ENCODE data around the gene KAZN. TPM values are rescaled to one million over a fixed set of nuclear protein-coding genes. Genes with fewer than 3 reads are reported as not detected.

KAZN gene
- 6.5 and 7.0 TPM in 2 replicates for total RNA-seq (2014; rRNA removed; shearing (Covaris generic))
- 31.7 and 35.7 TPM in 2 replicates for polyA plus RNA-seq (2015; cell fraction: cytosol; rRNA removed)
- polyA plus RNA-seq (2015; cell fraction: nucleus; rRNA removed), result 42.1 and 43.3 TPM in 2 replicates

DNA sequence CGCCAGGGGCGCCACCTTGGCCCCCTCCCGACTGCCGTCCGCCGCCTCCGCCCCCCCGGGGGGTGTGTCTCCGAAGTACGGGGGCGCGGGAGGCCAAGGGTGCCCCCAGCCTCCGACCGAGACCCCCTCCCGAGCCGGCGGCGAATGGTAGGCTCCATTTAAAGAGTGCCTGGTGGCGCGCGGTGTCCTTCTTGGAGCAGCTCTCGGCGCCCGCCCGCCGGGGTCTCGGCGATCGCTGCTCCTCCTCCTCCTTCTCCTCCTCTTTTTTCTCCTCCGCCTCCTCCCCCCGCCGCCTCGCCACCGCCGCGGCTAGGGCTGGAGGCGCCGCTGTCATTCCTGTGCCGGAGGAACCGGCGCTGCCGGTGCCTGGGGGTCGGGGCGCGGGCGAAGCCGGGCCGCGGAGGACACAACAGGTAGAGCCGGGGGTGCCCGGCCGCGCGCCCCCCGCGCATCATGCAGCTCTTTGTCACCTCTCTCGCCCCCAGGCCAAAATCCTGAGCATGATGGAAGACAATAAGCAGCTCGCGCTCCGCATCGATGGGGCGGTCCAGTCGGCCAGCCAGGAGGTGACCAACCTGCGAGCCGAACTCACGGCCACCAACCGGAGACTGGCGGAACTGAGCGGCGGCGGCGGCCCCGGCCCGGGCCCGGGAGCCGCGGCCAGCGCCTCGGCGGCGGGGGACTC is at the start of gene KAZN:
TSS of gene KAZN (plus strand) at position 188 of the 685 bp plus-strand sequence.
- in situ Hi-C loops (cut with HindIII; ENCODE audit: low pct_unique_long_range_greater_than_20kb, low sequenced_read_pairs), result no loop called here
- no peak for DNase-seq (ENCODE audit: low read depth, low spot score)

DNA sequence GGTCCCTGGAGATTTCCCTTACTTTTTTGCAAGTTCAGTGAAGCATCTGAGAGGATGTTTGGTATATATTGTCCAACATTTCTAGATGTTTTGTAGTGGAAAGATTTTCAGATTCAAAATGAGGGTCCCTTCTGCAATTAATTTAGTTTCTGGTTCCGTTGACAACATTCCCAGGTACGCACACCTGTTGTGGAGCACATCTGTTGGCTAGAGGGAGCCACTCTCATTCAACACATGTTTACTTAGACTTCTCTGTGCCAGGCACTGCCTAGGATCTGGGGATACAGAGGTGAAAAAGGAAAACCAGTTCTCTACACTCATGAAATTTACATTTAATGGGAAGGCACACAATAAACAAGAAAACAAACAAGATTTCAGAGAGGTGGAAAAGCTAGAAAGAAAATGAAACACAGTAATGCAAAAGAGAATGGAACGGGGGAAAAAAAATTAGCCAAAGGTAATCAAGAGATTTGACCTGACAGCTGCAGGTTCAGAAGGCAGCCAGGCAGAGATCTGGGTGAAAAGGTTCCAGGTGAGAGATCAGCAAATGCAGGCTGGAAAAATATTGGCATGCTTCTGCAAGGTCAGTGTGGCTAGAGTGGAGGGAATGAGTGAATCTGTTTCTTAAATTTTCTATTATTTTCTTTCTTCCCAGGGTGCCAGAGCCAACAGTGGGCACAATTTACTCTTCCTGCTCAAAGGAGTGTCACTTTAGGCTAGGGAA is 48.4 kb upstream of the KAZN start:
- in situ Hi-C loops (cut with HindIII; ENCODE audit: low pct_unique_long_range_greater_than_20kb, low sequenced_read_pairs), result no loop called here
- DNase-seq (ENCODE audit: low read depth, low spot score), result no peak

DNA sequence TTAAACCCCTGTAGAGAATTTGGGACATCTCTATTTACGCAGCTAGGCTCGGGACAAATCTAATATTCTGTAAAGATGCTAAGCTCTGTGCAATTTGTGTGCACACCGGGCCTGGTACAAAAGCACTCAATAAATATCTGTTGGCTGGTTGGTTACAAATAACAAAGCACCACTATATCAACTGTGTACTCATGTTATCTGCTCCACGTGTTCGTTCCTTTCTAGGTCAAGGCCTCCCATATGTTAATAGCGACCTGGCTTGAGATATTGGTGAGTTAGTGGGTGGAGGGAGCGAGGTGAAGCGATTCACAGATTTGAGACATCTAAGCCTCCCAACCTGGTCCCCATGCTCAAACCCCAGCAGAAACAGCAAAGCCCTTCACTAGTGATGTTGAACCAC is 47.1 kb upstream of the KAZN start:
- no peak for DNase-seq (ENCODE audit: low read depth, low spot score)
- in situ Hi-C loops (cut with HindIII; ENCODE audit: low pct_unique_long_range_greater_than_20kb, low sequenced_read_pairs), result no loop called here

DNA sequence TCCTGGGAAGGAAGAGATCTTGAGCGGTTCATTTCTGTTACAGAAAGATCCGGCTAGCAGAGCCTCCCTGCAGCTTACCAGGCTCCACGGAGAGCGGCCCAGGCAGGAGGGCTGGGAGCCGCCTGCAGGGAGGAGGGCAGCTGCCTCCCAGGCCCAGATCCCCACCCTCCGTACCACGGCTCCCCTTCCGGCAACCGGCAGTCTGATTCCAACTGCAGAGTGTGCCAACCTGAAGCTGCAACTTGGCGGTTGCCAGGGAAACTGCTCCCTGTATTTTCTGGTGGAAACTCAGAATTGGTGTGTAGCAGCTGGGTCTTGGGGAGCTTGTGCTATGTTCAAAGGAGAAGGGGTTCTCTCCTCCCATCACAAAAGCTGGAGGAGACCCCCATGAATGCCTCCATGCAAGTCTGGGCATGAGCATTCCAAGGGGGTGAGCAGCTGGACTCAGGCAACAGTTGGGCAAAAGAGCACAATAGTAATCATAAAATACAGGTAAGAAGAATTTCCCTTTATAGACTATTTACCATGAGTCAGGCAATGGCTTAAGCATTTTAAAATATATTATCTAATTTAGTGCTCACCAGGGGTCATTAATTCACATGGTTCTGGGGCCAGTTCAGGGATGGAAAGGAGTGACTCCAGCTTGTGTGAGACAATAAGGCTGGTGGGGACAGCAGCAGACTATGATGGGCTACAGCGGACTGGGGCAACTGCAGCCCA is 46.1 kb upstream of the KAZN start:
- in situ Hi-C loops (cut with HindIII; ENCODE audit: low pct_unique_long_range_greater_than_20kb, low sequenced_read_pairs), result no loop called here
- no peak for DNase-seq (ENCODE audit: low read depth, low spot score)

DNA sequence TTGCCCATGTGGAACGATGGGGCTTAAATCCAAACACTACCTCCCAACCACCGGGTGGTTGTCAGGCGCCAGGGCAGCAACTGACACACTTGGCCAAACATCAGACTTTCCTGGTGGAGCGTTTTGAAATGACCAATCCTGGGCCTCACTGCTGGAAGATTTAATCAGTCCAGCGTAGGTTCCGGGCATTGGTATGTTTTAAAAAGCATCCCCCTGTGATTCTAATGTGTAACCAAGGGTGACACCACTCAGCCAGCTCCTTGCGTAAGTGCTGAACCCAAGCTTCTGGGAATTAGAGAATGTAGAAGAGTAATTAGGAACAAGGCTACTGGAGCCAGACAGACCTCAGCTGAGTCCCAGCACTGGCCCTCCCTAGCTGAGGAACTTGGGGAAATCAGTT is 44.8 kb upstream of the KAZN start:
- DNase-seq (ENCODE audit: low read depth, low spot score), result no peak
- in situ Hi-C loops (cut with HindIII; ENCODE audit: low pct_unique_long_range_greater_than_20kb, low sequenced_read_pairs), result no loop called here

DNA sequence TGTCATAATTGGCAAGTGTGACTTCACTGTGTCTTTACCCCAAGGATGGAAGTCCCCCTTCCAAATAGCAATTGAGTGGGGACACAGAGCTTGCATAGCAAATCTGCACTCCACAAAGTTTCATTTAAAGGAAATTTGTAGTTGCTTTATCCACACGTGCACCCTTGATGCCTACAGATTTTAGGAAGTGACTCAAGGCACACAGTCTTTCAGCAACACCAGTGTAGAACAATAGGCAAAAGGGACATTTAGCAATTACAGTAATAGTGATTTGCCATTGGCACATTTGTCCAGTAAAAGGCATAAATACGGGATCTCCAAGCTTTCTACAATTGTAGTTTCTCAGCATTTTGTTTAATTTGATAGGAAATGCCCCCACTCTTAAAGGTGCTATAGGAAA is 43.4 kb upstream of the KAZN start:
- DNase-seq (ENCODE audit: low read depth, low spot score), result no peak
- in situ Hi-C loops (cut with HindIII; ENCODE audit: low pct_unique_long_range_greater_than_20kb, low sequenced_read_pairs), result no loop called here

DNA sequence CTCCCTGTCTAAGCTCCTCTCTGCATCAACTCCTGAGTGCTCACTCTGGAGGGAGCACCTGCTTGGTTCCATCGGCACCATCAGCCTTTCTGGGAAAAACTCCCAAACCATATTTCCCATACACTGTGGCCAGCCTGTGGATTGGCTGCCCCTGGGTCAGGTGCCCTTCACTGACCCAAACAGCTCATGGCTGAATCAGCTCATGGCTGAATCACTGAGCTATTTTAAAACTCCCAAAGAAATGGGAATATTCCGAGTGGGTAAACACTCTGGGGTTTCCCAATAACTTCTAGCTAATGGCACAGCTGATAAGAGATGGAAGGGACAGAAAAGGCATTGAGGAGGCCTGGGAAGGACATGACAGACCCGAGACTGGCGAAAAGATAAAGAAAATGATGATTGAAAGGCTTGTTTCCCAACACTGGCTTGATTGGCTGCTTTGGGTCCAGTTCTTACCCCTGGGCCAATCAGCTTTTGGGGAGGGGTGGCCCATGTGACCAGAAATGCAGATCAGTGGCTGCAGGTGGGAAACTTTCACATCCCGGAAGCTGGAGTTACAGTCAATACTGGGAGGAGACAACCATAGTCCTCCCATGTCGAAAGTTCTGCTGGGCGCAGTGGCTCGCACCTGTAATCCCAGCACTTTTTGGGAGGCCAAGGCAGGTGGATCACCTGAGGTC is 37.3 kb upstream of the KAZN start:
- in situ Hi-C loops (cut with HindIII; ENCODE audit: low pct_unique_long_range_greater_than_20kb, low sequenced_read_pairs), result no loop called here
- DNase-seq (ENCODE audit: low read depth, low spot score), result no peak

DNA sequence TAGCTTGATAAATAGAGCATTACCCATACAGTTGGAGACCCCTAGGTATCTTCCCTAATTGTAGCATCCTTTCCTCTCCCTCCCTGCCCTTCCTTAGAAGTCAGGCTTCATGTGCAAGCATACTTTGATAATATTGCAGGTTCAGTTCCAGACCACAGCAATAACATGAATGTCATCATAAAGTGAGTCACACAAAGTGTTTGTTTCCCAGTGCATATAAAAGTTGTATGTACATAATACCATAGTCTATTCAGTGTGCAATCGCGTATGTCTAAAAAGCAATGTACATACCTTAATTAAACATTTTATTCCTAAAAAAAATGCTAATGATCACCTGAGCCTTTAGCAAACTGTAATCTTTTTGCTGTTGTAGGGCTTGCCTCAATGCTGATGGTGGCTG is 33.4 kb upstream of the KAZN start:
- no peak for DNase-seq (ENCODE audit: low read depth, low spot score)
- in situ Hi-C loops (cut with HindIII; ENCODE audit: low pct_unique_long_range_greater_than_20kb, low sequenced_read_pairs), result no loop called here

DNA sequence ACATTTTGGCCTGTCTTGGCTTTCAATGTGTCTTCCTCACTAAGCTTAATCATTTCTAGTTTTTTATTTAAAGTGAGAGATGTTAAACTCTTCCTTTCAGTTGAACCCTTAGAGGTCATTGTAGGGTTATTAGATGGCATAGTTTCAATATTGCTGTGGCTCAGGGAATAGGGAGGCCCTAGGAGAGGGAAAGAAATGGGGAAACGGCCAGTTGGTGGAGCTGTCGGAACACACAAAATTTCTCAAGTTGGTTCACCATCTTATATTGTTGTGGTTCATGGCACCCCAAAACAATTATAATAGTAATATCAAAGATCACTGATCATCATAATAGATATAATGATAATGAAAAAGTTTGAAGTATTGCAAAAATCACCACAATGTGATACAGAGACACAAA is 31.4 kb upstream of the KAZN start:
- in situ Hi-C loops (cut with HindIII; ENCODE audit: low pct_unique_long_range_greater_than_20kb, low sequenced_read_pairs), result no loop called here
- DNase-seq (ENCODE audit: low read depth, low spot score), result peak; percentile 49

DNA sequence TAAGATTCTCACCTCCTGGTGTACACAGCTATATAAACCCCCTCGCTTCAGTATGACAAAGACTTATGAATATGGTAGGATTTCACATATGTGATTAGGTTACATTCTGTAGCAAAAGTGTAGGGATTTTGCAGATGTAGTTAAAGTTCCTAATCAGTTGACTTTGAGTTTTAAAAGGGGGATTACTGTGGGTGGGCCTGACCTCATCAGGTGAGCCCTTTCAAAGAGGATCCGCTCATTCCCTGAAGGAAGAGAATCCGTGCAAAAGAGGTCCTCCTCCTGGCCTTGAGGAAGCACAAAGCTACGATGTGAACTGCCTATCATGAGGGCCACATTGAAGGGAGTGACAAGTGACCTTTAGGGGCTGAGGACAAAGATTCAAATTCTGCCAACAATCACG is 30.6 kb upstream of the KAZN start:
- no peak for DNase-seq (ENCODE audit: low read depth, low spot score)
- in situ Hi-C loops (cut with HindIII; ENCODE audit: low pct_unique_long_range_greater_than_20kb, low sequenced_read_pairs), result no loop called here

DNA sequence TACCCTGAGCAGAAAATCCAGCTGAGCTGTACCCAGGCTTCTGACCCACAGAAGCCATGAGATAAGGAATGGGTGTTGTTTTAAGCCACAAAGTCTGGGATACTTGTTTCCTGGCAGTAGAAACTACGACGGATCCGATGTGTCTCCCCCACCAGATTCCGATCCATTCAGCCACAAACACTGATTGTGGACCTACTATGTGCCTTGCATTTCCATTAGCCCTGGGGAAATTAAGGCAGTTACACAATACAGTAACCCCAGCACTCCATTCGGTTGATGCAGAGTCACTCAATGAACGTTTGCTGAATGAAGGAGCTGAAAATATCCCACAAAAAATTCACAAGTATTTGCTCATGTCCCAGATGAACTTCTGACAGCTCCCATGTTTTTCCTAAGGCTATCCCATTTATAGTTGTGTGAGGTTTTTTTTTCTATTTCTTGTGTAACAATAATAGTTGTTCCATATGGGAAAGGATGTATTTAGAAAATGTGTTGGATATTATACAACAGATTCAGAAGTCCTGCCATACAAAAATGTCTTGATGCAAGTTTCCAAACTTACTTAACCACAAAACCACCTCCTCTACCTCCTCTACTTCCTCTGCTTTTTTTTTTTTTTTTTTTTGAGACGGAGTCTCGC is 29.6 kb upstream of the KAZN start:
- in situ Hi-C loops (cut with HindIII; ENCODE audit: low pct_unique_long_range_greater_than_20kb, low sequenced_read_pairs), result no loop called here

DNA sequence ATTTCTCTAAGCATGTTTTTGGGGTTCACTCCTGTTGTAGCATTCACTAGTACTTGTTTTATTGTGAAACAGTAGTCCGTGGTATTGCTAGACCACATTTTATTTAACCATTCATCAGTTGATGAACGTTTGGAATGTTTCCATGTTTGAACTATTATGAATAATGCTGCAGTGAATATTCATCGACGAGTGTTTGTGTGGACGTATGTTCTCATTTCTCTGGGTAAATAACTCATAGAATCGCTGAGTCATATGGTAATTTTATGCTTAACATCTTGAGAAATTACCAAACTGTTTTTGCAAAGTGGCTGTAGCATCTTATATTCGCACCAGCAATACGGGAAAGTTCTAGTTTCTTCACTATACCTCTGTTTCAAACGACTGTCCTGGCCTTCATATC is 28.0 kb upstream of the KAZN start:
- in situ Hi-C loops (cut with HindIII; ENCODE audit: low pct_unique_long_range_greater_than_20kb, low sequenced_read_pairs), result no loop called here
- DNase-seq (ENCODE audit: low read depth, low spot score), result no peak

More for the DNA sequence above, 29.6 kb upstream of the KAZN start:
- DNase-seq (ENCODE audit: low read depth, low spot score), result no peak

DNA sequence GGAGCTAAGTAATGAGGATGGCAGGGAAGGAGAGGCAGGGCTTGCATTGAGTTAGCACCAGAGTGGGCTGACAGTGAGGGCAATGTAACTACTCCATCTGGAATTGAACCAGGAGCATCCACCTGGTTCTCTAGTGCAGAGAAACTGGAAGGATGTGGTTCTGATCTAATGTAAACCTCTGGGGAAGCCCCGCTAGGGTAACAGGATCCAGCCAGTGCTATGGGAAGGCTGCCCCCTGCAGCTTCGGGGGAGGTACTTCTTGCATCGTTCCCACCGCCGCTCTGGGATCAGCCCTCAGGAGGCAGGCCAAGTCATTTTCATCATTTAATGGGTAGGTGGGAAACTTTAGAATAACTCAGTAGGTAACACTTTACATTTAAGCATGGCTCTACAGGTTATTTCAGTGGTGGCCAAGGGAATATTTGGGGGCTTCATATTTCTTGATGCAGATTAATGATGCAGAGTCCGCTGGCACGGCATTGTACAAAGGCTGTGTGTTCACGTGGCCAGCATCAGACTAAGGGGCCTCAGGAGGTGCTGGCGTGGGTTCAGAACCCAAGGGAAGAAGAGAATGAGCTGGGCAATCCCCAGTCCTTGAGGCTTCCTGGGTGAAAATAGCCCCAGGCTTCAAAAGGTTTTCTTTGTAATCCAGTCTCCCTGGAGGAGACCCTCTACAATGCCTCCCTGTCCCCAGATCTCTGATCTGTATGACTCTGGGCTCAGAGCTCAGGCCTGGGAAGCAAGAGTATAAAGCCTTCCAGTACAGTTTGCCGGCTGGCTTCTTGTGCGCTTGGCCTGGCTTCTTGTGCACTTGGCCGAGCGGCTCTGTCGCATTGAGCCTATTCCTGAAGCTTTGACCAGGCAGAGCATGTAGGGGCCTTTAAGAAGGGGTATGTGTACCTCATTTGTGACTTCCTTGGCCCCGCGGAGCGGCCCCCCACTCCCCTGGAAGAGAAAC is 26.4 kb upstream of the KAZN start:
- in situ Hi-C loops (cut with HindIII; ENCODE audit: low pct_unique_long_range_greater_than_20kb, low sequenced_read_pairs), result no loop called here
- DNase-seq (ENCODE audit: low read depth, low spot score), result peak; percentile 5

DNA sequence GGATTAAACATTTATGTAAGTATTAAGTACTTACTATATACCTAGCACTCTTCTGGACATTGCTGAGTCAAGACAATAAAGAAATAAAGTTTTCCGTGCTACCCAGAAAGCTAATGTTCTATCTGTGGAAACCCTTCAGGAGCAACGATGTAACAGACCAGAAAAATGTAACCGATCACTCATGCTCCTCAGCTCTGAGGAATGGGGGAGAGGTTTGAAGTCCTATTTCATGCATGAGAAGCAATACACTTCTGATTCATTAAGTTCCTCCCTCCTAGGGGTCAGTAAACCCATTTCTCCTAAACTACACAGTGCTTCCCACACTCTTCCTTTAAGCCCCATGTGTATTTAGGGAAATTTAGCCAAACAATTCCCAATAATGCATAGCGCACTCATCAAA is 25.6 kb upstream of the KAZN start:
- in situ Hi-C loops (cut with HindIII; ENCODE audit: low pct_unique_long_range_greater_than_20kb, low sequenced_read_pairs), result no loop called here
- no peak for DNase-seq (ENCODE audit: low read depth, low spot score)

DNA sequence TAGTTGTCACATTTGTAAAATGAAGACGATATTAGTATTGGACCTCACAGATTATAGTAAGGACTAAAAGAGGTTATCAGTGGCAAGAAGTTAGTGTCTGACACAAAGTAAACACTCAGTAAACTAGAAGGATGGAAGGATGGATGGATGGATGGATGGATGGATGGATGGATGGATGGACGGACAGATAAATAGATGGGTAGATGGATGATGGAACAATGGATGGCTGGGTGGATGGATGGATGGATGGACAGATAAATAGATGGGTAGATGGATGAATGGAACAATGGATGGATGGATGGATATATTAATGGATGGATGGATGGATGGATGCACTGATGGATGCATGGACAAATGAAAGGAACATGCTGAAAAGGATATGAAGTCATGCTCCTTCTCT is 22.3 kb upstream of the KAZN start:
- DNase-seq (ENCODE audit: low read depth, low spot score), result no peak
- in situ Hi-C loops (cut with HindIII; ENCODE audit: low pct_unique_long_range_greater_than_20kb, low sequenced_read_pairs), result no loop called here

DNA sequence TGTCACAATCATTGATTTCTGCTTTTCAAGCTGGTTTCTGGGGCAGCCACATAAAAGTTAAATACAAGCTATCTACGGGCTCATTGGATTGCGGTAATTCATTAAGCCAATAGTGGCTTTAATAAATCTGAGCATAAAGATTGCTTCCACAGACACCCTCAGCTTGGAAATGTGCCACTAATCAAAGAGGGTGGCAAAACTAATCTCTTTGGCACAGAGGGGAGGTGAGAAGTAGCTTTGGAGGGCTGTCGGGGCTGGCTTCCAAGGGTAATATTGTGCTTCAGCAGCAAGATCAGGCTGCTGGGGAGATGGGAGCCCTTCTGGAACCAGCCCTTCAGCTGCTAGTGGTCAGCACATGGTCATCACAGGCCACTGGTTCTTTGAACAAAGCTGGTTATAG is 21.2 kb upstream of the KAZN start:
- no peak for DNase-seq (ENCODE audit: low read depth, low spot score)
- in situ Hi-C loops (cut with HindIII; ENCODE audit: low pct_unique_long_range_greater_than_20kb, low sequenced_read_pairs), result no loop called here

DNA sequence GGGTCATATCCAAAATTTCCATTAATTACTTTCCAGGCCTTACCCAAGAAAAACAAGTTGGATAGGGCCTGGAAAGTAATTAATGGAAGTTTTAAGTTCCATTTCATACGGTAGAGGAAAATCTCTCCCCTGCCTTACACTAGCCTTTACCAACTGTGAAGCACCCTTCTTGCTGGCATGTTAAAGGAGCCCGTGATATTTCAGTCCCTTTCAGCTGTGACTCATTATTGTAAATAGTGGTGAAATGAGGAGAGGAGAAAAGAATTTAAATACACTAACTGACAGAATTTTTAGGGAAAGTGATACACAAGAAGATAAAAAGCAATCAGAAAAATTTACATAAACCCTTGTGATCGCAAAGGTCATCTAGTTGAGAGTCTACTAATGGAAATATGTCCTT is 20.3 kb upstream of the KAZN start:
- in situ Hi-C loops (cut with HindIII; ENCODE audit: low pct_unique_long_range_greater_than_20kb, low sequenced_read_pairs), result no loop called here
- DNase-seq (ENCODE audit: low read depth, low spot score), result no peak
